Activated T-cell treated with anti-CD3 and anti-CD28 coated beads, Interleukin-2, amount 50 U/mL, for 24 hours (primary cell): Measurements from ENCODE around the gene DEUP1.

ENCODE experiments used
- DNase-seq: peaks from one replicate; pipeline ENCODE4 v3.0.0-alpha.2; 2020
- H3K27ac Mint-ChIP-seq: 2 replicates; pipeline ENCODE4 v1.8.0; 2020; ENCODE audit warnings: mild to moderate bottlenecking, mixed read lengths
- H3K27me3 Mint-ChIP-seq: 2 replicates; pipeline ENCODE4 v1.8.0; 2020; ENCODE audit warnings: mixed read lengths
- H3K36me3 Mint-ChIP-seq: 2 replicates; pipeline ENCODE4 v1.8.0; 2020; ENCODE audit warnings: low read depth, mixed read lengths
- H3K4me1 Mint-ChIP-seq: 2 replicates; pipeline ENCODE4 v1.8.0; 2020; ENCODE audit warnings: low read depth, mixed read lengths
- H3K4me3 Mint-ChIP-seq: 2 replicates; pipeline ENCODE4 v1.8.0; 2020; ENCODE audit warnings: mild to moderate bottlenecking, moderate library complexity, mixed read lengths
- H3K9me3 Mint-ChIP-seq: 2 replicates; pipeline ENCODE4 v1.8.0; 2020; ENCODE audit warnings: mixed read lengths

The DEUP1 gene

DNA sequence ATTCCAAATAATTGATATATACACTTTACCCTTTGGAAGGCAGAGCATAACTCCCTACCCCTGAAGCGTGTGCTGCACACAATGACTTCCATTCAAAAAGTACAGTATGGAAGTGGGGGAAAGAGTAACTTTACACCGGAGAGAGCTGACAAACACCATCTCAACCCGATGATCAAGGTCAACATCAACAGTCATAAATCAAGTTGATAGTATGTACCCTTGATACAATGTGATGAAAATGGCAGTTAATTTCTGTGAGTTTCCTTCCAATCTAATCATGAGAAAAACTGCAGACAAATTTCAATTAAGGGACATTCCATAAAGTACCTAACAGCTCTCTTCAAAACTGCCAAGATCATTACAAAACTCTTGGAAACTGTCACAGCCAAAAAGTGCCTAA, 6.0 kb upstream of the DEUP1 start:
- H3K36me3 Mint-ChIP-seq, result no peaks in the 10 kb centered on the region
- H3K4me1 Mint-ChIP-seq, result no peaks in the 10 kb centered on the region
- peaks cover 18% of the 10 kb centered on the region for H3K27me3 Mint-ChIP-seq
- DNase-seq, result no peak
- H3K4me3 Mint-ChIP-seq, result no peak overlapping the region
- H3K9me3 Mint-ChIP-seq, result peaks cover 1% of the 10 kb centered on the region
- no peak overlapping the region for H3K27ac Mint-ChIP-seq

DNA sequence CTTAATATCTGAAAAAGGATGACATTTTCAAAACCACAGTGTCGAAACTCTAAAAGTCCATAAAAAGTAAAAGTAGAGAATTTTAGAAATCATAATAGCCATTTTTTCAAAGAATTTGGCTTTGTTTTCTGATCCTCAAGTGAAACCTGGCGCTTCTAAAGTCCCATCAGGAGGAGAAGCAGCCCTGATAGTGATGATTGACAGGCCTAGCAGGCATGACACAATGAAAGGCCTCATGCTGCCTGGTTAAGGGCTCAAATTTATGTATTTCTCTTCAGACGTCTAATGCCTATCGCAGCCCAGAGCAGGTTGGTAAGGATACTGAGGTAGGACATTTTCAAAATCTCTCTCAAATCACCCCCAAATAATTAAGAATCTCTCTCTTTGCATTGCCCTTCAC, 3.9 kb upstream of the DEUP1 start:
- no peak for DNase-seq
- Mint-ChIP-seq H3K4me3 (no peak overlapping the region), H3K27ac (no peak overlapping the region), H3K4me1 (peaks cover 7% of the 10 kb centered on the region), H3K9me3 (no peaks in the 10 kb centered on the region), H3K27me3 (peaks cover 35% of the 10 kb centered on the region), H3K36me3 (no peaks in the 10 kb centered on the region)

DNA sequence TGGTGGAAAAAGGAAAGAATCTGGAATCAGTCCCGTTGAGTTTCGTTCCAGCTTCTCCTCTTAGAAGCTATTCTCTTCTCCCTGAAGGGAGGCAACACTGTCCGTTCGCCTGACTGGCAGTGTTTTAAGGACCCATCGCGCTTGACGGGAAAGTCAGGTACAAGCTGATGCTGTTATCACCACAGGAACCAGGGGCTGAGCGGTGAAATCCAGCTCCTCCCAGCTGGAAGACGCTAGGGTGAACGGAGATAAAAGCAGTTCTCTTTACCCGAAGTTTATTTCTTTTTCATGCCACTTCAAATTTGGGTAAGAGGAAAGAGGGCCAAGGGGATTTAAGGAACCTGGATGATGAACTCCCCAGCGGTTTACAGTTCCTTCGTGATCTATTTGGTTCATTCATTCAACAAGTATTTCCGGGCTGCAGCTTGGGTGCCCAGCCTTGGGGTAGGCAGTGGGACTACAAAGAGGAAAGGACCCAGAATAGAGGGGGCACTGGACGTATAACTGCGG, 551 bp upstream of the DEUP1 start:
- peaks cover 7% of the 10 kb centered on the region for H3K4me1 Mint-ChIP-seq
- no peak for DNase-seq
- peaks cover 40% of the 10 kb centered on the region for H3K27me3 Mint-ChIP-seq
- no peaks in the 10 kb centered on the region for H3K36me3 Mint-ChIP-seq
- H3K9me3 Mint-ChIP-seq, result no peaks in the 10 kb centered on the region
- peak overlapping the region; percentile 64 for H3K4me3 Mint-ChIP-seq
- no peak overlapping the region for H3K27ac Mint-ChIP-seq

DNA sequence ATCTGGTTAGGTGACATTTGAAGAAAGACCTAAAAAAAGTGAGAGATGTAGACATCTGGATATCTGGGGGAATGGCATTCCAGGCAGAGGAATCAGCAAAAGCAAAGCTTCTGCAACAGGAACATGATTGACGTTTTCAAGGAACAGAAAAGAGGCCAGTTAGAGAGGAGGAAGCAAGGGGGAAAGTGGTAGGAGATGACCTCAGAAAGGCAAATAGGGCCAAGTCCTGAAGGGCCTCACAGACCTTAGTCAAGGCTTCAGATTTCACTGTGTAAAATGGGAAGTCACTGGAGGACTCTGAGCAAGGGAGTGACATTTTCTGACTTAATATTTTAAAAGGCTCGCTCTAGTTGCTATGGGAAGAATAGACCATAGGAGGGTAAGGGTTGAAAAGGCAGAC, 9.7 kb downstream of the DEUP1 start:
- Mint-ChIP-seq H3K36me3 (no peaks in the 10 kb centered on the region), H3K4me3 (no peak overlapping the region), H3K27ac (no peak overlapping the region), H3K4me1 (no peaks in the 10 kb centered on the region), H3K27me3 (peaks cover 6% of the 10 kb centered on the region), H3K9me3 (no peaks in the 10 kb centered on the region)
- DNase-seq, result no peak

DNA sequence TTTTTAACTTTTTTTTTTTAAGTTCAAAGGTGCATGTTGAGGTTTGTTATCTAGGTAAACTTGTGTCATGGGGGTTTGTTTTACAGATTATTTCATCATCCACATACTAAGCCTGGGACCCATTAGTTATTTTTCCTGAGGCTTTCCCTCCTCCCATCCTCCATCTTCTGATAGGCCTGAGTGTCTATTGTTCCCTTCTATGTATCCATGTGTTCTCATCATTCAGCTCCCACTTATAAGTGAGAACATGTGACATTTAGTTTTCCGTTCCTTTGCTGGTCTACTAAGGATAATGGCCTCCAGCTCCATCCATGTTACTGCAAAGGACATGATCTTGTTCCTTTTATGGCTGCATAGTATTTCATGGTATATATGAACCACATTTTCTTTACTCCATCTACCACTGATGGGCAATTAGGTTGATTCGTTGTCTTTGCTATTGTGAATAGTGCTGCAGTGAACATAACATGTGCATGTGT, 14.4 kb downstream of the DEUP1 start:
- H3K27ac Mint-ChIP-seq, result no peak overlapping the region
- peaks cover 4% of the 10 kb centered on the region for H3K27me3 Mint-ChIP-seq
- no peaks in the 10 kb centered on the region for H3K9me3 Mint-ChIP-seq
- H3K36me3 Mint-ChIP-seq, result no peaks in the 10 kb centered on the region
- H3K4me3 Mint-ChIP-seq, result no peak overlapping the region
- no peaks in the 10 kb centered on the region for H3K4me1 Mint-ChIP-seq
- DNase-seq, result no peak

DNA sequence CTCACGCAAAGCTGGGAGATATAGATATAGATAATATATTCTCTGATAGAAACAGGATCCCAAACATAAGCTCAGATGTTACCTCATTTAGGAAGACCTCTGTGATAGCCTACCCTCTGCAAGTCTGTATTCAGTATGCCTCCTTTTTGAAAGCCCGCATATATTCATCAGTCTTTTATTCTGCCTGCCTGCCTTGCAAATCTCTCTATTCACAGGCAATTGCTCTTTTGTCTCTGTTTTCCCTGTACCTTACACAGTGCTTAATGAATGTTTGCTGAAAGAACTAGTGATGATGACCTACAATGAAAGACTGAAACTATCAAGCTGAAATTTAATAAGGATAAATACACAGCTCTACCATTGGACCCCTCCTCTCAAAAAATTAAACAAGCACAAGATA, 18.4 kb downstream of the DEUP1 start:
- Mint-ChIP-seq H3K36me3 (no peaks in the 10 kb centered on the region), H3K27ac (no peak overlapping the region)

DNA sequence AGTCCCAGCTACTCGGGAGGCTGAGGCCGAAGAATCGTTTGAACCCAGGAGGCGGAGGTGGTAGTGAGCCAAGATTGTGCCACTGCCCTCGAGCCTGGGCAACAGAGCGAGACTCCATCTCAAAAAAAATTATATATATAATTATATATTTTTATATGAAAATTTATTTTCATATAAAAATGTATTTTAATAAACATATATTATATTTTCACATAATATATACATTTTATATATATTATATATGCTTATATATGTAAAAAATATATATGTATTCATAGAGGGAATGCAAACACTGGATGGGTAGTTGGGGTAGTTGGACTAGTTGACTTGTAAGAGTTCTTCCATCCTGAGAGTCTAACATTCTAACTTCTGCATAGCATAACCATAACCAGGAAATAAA, 20.3 kb downstream of the DEUP1 start:
- peaks cover 5% of the 10 kb centered on the region for H3K9me3 Mint-ChIP-seq
- no peak overlapping the region for H3K4me3 Mint-ChIP-seq
- H3K27ac Mint-ChIP-seq, result no peak overlapping the region
- no peaks in the 10 kb centered on the region for H3K4me1 Mint-ChIP-seq
- H3K27me3 Mint-ChIP-seq, result peaks cover 9% of the 10 kb centered on the region
- H3K36me3 Mint-ChIP-seq, result no peaks in the 10 kb centered on the region
- no peak for DNase-seq

More for the DNA sequence above, 18.4 kb downstream of the DEUP1 start:
- Mint-ChIP-seq H3K27me3 (peaks cover 7% of the 10 kb centered on the region), H3K9me3 (no peaks in the 10 kb centered on the region), H3K4me1 (no peaks in the 10 kb centered on the region), H3K4me3 (no peak overlapping the region)
- DNase-seq, result no peak

DNA sequence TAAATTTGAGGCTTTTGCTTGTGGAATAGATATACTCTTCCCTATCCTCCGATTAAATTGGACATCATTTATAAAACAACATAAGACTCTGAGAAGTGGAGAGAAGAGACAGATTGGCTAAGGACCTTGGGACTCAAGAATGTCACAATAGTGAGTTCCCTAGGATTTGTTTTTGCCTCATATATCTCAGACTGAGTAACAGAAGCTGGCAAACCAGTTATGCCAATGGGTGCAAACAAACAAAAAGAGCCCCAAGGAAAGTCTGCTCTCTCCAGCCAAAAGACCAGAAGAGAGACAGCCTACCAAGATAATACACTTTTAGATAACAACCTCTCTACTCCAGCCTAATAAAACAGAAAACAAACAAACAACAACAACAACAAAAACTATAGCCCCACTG, 28.9 kb downstream of the DEUP1 start:
- H3K4me1 Mint-ChIP-seq, result no peaks in the 10 kb centered on the region
- no peak overlapping the region for H3K4me3 Mint-ChIP-seq
- DNase-seq, result no peak
- H3K9me3 Mint-ChIP-seq, result peaks cover 14% of the 10 kb centered on the region
- no peaks in the 10 kb centered on the region for H3K36me3 Mint-ChIP-seq
- H3K27ac Mint-ChIP-seq, result no peak overlapping the region
- H3K27me3 Mint-ChIP-seq, result peaks cover 2% of the 10 kb centered on the region

DNA sequence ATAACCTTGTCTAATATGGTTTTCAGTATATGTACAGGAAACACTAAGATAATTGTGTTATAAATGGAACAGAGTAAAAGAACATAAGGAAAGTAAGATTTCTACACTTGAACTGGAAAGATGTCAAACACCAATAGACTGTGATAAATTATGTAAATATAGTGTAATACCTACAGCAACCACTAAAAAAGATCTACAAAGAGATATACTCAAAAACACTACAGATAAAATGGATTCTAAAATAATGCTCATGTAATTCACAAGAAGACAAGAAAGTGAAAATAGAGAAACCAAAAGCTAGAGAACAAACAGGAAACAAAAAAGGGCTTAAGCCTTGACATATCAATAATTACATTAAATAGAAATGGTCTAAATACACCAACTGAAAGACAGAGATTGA, 30.9 kb downstream of the DEUP1 start:
- Mint-ChIP-seq H3K4me1 (no peaks in the 10 kb centered on the region), H3K27me3 (no peaks in the 10 kb centered on the region), H3K4me3 (no peak overlapping the region), H3K9me3 (peaks cover 14% of the 10 kb centered on the region), H3K27ac (no peak overlapping the region), H3K36me3 (no peaks in the 10 kb centered on the region)
- DNase-seq, result no peak

DNA sequence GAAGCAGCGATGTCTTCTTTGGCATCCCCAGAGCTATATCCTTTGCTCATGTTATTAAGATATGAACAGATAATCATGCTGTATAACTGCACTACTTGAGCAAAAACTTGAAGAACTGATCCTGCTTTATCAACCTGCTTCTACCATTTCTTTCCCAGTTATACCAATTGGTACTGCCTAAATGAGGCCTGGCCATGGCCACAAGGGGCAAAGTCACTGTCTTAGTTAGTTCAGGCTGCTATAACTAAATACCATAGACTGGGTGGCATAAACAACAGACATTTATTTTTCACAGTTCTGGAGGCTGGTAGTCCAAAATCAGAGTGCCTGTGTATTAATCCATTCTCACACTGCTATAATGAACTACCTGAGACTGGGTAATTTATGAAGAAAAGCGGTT, 37.5 kb downstream of the DEUP1 start:
- no peaks in the 10 kb centered on the region for H3K27me3 Mint-ChIP-seq
- no peak overlapping the region for H3K27ac Mint-ChIP-seq
- DNase-seq, result no peak
- no peaks in the 10 kb centered on the region for H3K4me1 Mint-ChIP-seq
- H3K9me3 Mint-ChIP-seq, result peaks cover 16% of the 10 kb centered on the region
- no peak overlapping the region for H3K4me3 Mint-ChIP-seq
- no peaks in the 10 kb centered on the region for H3K36me3 Mint-ChIP-seq

DNA sequence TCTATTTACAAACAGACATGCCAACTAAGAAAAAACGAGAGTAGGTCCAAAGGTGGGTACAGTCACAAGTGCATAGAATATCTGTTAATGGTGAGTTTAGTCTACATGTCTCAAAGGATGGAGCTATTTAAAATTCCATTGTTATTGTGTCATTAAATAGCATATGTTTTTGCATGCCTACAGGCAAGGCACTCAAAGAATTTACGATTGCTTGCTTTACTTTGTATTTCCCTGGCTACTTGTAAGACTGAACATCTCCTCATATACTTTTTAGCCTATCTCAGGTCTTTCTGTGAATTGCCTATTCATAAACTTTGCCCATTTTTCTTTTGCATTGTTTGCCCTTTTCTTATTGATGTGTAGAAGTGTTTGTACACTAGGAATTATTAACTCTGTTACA, 39.7 kb downstream of the DEUP1 start:
- Mint-ChIP-seq H3K9me3 (peaks cover 16% of the 10 kb centered on the region), H3K27ac (no peak overlapping the region), H3K27me3 (no peaks in the 10 kb centered on the region), H3K36me3 (no peaks in the 10 kb centered on the region), H3K4me3 (no peak overlapping the region), H3K4me1 (no peaks in the 10 kb centered on the region)
- DNase-seq, result no peak

DNA sequence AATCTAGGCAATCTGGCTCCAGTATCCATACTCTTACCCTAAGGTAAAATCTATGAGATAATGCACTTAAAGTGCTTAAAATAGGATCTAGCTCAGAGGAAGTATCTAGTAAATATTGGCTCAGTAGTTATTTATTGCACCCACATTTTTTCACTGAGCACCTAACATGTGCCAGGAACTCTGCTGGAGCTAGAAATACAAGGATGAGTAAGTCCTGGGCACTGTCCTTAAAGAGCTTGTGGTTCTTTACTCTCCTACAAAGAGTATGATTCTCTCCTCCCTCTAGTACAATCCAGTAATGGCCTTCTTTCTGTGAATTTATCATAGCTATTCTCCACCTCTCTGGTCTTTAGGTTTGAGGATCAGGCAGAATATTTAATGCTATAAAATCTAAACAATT, 59.2 kb downstream of the DEUP1 start:
- peaks cover 10% of the 10 kb centered on the region for H3K27me3 Mint-ChIP-seq
- H3K9me3 Mint-ChIP-seq, result no peaks in the 10 kb centered on the region
- no peak overlapping the region for H3K4me3 Mint-ChIP-seq

DNA sequence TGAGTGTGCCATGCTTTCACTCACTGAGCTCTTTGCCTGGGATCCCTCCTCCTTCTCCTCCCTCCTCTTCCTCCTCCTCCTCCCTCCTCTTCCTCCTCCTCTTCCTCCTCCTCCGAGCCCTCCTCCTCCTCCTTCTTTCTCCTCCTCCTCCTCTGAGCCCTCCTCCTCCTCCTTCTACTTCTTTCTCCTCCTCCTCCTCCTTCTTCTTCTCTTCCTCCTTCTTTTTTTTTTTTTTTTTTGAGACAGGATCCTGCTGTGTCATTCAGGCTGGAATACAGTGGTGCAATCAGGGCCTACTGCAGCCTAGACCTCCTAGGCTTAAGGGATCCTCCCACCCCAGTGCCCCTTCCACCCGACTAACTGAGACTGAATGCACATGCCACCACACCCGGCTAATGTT, 62.3 kb downstream of the DEUP1 start:
- no peak for DNase-seq
- H3K9me3 Mint-ChIP-seq, result no peaks in the 10 kb centered on the region
- no peak overlapping the region for H3K4me3 Mint-ChIP-seq
- no peaks in the 10 kb centered on the region for H3K36me3 Mint-ChIP-seq
- H3K4me1 Mint-ChIP-seq, result no peaks in the 10 kb centered on the region
- H3K27ac Mint-ChIP-seq, result no peak overlapping the region
- H3K27me3 Mint-ChIP-seq, result peaks cover 10% of the 10 kb centered on the region

More for the DNA sequence above, 59.2 kb downstream of the DEUP1 start:
- no peaks in the 10 kb centered on the region for H3K4me1 Mint-ChIP-seq
- no peaks in the 10 kb centered on the region for H3K36me3 Mint-ChIP-seq
- DNase-seq, result no peak
- H3K27ac Mint-ChIP-seq, result no peak overlapping the region

DNA sequence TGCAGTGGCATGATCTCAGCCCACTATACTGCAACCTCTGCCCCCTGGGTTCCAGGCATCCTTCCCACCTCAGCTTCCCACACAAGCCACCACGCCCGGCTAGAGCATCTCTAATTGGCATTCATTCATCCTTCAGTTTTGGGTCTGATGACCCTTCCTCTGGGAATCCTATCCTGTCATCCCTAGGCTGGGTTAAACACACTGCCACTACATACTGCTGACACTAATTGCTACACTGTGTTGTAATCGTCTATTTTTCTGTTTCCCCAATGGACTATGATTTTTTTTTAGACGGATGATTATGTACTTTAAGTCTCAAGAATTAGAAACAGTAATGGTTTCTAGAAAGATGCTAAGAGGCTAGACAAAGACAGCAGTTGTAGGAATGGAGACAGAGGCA, 62.8 kb downstream of the DEUP1 start:
- Mint-ChIP-seq H3K36me3 (no peaks in the 10 kb centered on the region), H3K27ac (no peak overlapping the region), H3K9me3 (no peaks in the 10 kb centered on the region), H3K4me1 (no peaks in the 10 kb centered on the region), H3K27me3 (peaks cover 10% of the 10 kb centered on the region), H3K4me3 (no peak overlapping the region)
- DNase-seq, result no peak

DNA sequence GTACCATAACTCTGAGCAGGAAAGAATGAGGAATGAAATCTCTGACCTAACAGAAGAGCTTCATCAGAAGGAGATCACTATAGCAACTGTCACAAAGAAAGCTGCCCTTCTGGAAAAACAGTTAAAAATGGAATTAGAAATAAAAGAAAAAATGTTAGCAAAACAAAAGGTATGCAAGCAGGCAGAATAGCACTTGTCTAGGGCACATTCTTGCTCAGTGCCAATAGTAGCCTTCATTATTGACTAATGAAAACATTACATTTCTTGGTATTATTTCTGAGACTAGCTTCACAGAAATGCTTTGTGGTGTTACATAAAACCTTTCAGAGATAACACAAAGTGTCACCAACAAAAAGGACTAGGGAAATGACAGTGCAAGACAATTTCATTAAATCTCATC, 63.9 kb downstream of the DEUP1 start:
- no peak overlapping the region for H3K27ac Mint-ChIP-seq
- H3K4me1 Mint-ChIP-seq, result no peaks in the 10 kb centered on the region
- no peak for DNase-seq
- H3K27me3 Mint-ChIP-seq, result peaks cover 4% of the 10 kb centered on the region
- H3K9me3 Mint-ChIP-seq, result no peaks in the 10 kb centered on the region
- H3K4me3 Mint-ChIP-seq, result no peak overlapping the region
- H3K36me3 Mint-ChIP-seq, result no peaks in the 10 kb centered on the region

DNA sequence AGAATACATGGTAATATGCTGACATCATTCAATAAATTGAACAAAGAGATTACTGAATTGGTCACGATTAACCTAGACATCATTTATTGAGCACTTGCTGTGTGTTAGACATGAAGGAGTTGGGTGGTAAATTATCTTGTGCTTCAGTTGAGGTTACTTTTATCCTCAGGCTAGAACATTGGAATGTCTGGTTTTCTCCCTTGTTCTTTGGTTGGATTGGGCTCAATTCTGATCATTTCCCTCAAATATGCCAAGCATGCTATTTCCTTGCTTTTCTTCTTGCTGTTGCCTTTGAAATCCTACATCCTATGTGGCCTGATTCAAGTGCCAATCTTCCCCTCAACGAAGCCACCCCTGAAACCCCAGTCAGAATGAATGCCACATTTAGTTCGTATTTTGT, 65.8 kb downstream of the DEUP1 start:
- DNase-seq, result no peak

More for the DNA sequence above, 65.8 kb downstream of the DEUP1 start:
- peaks cover 4% of the 10 kb centered on the region for H3K27me3 Mint-ChIP-seq
- H3K9me3 Mint-ChIP-seq, result no peaks in the 10 kb centered on the region
- H3K36me3 Mint-ChIP-seq, result no peaks in the 10 kb centered on the region
- H3K4me1 Mint-ChIP-seq, result no peaks in the 10 kb centered on the region
- no peak overlapping the region for H3K27ac Mint-ChIP-seq
- H3K4me3 Mint-ChIP-seq, result no peak overlapping the region
